Breast epithelium (tissue), 3 donors: ENCODE data around the gene HNRNPUL1.

Source experiments
- CTCF ChIP-seq, 3 donors: fragments of 450-650 bp; IDR thresholded peaks; one replicate each; pipeline ENCODE4 v1.5.1; 2016 to 2017; ENCODE audit warnings: antibody characterized with exemption in 3 of 3, mild to moderate bottlenecking in 3 of 3, moderate library complexity in 3 of 3
- POLR2A ChIP-seq: fragments of 450-650 bp; IDR thresholded peaks from one replicate; pipeline ENCODE4 v1.6.1; 2016; ENCODE audit warnings: antibody characterized with exemption, mild to moderate bottlenecking, moderate library complexity

GRCh38 chr19:41330946-41331678 is 66.9 kb downstream of the HNRNPUL1 start:
- no peak for TF ChIP-seq POLR2A
- no peak for TF ChIP-seq CTCF (IDR thresholded peaks at IDR 0.05)
